GM12875 (cell line): Measurements from ENCODE around the gene ACACB.

ENCODE experiments used
- H3K4me3 ChIP-seq: one replicate; pipeline ENCODE4 v1.5.1; 2011; ENCODE audit warnings: low read depth, low read length, control low read depth
- TF ChIP-seq, protein P1 (sequence below): IDR thresholded peaks from 2 replicates; pipeline ENCODE4 v1.5.1; 2011; ENCODE audit warnings: low read depth, mild to moderate bottlenecking, control low read depth, inconsistent platforms, low read length, moderate library complexity, borderline replicate concordance; ENCODE audit not compliant: insufficient read depth

ACACB gene

DNA sequence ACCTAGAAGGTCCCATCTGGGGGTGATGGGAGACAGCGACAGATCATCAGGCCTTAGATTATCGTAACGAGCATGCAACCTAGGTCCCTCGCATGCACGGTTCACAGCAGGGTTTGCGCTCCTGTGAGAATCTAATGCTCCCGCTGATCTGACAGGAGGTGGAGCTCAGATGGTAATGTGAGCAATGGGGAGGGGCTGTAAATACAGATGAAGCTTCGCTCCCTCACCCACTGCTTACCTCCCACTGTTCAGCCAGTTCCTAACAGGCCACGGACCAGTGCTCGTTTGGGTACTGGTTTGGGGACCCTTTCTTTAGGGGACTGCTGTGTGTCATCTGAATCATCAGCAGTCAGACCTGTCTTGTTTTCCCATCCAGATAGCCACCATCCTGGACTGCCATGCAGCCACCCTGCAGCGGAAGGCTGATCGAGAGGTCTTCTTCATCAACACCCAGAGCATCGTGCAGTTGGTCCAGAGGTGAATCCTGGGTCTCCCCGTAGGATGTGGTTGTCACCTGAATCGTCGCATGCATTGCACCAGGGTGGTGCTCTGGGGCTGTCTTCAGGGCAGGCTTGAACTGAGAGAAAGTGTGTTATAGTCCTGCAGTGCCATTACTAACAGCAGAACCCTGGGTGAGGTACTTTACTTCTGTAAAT lies 96.2 kb downstream of the ACACB start:
- TF ChIP-seq, protein P1, sequence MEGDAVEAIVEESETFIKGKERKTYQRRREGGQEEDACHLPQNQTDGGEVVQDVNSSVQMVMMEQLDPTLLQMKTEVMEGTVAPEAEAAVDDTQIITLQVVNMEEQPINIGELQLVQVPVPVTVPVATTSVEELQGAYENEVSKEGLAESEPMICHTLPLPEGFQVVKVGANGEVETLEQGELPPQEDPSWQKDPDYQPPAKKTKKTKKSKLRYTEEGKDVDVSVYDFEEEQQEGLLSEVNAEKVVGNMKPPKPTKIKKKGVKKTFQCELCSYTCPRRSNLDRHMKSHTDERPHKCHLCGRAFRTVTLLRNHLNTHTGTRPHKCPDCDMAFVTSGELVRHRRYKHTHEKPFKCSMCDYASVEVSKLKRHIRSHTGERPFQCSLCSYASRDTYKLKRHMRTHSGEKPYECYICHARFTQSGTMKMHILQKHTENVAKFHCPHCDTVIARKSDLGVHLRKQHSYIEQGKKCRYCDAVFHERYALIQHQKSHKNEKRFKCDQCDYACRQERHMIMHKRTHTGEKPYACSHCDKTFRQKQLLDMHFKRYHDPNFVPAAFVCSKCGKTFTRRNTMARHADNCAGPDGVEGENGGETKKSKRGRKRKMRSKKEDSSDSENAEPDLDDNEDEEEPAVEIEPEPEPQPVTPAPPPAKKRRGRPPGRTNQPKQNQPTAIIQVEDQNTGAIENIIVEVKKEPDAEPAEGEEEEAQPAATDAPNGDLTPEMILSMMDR, result no peak

DNA sequence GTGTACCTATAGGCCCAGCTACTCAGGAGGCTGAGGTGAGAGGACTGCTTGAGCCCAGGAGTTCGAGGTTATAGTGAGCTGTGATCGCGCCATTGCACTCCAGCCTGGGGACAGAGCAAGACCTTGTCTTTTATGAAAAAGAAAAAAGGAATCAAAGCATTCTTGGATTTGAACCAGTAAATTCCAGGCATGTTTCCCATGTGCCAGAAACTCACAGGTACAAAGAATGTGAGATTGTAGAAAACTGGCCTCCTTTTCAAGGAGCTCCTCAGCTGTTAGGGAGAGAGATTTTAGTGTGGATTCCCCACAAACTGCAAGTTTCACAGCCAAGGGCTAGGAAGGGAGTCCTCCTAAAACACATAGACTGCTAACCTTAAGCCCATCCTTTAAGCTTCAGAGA lies 97.7 kb downstream of the ACACB start:
- TF ChIP-seq, protein P1, result no peak
- no peak overlapping the region for H3K4me3 ChIP-seq

More for the DNA sequence above, 96.2 kb downstream of the ACACB start:
- H3K4me3 ChIP-seq, result no peak overlapping the region

GRCh38 chr12:109218996-109219395 lies 102.6 kb downstream of the ACACB start:
- TF ChIP-seq, protein P1, result no peak

DNA sequence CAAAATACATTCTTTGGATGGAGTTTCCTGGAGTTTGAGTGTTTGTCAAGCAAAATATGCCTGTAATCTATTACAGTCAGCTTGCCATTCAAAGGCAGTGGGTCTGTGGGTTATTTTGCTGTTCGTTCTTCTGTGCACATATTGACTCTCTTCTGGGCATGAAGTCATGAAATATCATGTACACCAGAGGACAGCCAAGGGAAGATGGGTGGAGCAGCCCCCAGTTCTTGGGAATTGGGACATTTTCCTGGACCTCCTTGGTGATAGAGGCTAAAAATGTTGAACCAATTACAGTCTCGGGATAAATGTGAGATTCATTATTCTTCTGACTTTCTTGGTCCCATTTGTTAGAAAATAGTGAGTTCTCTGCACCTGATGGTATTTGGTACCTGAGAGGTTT lies 103.6 kb downstream of the ACACB start:
- TF ChIP-seq, protein P1, result no peak

More at GRCh38 chr12:109218996-109219395, 102.6 kb downstream of the ACACB start:
- H3K4me3 ChIP-seq, result no peak overlapping the region

DNA sequence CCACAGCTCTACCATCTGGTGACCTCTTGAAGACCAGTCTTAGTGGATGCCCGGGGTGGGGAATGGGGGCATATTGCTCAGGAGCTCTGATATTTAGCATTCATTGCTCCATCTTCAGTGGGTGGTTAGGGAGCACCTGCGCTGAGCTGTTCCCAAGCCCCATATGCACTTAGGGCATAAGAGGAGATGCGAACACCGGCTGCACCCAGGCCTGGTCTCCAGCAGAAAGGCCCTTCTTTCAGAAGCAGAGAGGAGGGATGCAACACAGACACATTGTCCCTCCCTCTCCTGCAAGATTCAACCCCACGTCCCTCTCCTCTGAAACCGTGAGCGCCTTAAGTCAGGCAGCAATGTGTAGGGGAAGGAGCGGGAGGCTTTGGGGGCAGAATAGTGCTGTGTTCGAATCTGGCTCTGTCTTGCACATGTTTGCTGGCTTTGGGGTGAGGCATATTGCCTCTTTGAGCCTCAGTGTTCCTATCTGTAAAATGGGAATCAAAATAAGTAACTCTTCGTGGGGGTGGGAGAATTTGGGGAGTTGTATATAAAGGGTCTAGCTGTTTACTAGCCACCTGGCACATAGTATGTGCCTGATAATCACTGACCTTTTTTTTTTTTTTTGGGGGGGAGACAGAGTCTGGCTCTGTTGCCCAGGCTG lies 105.0 kb downstream of the ACACB start:
- H3K4me3 ChIP-seq, result no peak overlapping the region
- TF ChIP-seq, protein P1, result no peak

More for the DNA sequence above, 103.6 kb downstream of the ACACB start:
- H3K4me3 ChIP-seq, result no peak overlapping the region

- TF ChIP-seq, protein P1, result no peak
Observed at GRCh38 chr12:109222062-109222461, 105.7 kb downstream of the ACACB start.

GRCh38 chr12:109222496-109222895 lies 106.1 kb downstream of the ACACB start:
- no peak overlapping the region for H3K4me3 ChIP-seq
- TF ChIP-seq, protein P1, result no peak

More at GRCh38 chr12:109222062-109222461, 105.7 kb downstream of the ACACB start:
- no peak overlapping the region for H3K4me3 ChIP-seq
